Measurements from ENCODE around the gene MRPS16.

GRCh38 chr10:73215749-73216148 lies 36.7 kb downstream of the MRPS16 start:
- TF ChIP-seq CTCF (IDR thresholded peaks at IDR 0.05; ENCODE audit: low read length): no peak
- TF ChIP-seq EZH2 (IDR thresholded peaks at IDR 0.05; ENCODE audit: borderline replicate concordance, low read length): no peak

Data from OCI-LY1 (cell line).